Measurements from ENCODE around the gene NKX1-1. TPM values are rescaled to one million over a fixed set of nuclear protein-coding genes. Genes with fewer than 3 reads are reported as not detected.

Gene NKX1-1
- total RNA-seq, 4 donors from 2014 or later = not detected

GRCh38 chr4:1371176-1372165, 34.8 kb downstream of the NKX1-1 start:
- DNase-seq (ENCODE audit: low spot score in 2 of 2) = peak in 1 of 2 donors; percentile 26
- H3K4me1 ChIP-seq = no peaks in the 10 kb centered on the region
- 94% methylated on average over 28 of the region's 28 CpGs for WGBS
- H3K36me3 ChIP-seq = peaks cover 73% of the 10 kb centered on the region
- no peaks in the 10 kb centered on the region for H3K9me3 ChIP-seq
- H3K4me3 ChIP-seq = no peak overlapping the region
- TF ChIP-seq EP300 (IDR thresholded peaks at IDR 0.05) (no peak), POLR2A (IDR thresholded peaks at IDR 0.05) (no peak), POLR2AphosphoS5 (IDR thresholded peaks at IDR 0.05) (no peak), CTCF (IDR thresholded peaks at IDR 0.05) (no peak)
- no peak overlapping the region for H3K27ac ChIP-seq
- H3K27me3 ChIP-seq = no peaks in the 10 kb centered on the region

GRCh38 chr4:1370321-1371124, 35.7 kb downstream of the NKX1-1 start:
- no peak for TF ChIP-seq POLR2AphosphoS5 (IDR thresholded peaks at IDR 0.05)
- no peak for TF ChIP-seq EP300 (IDR thresholded peaks at IDR 0.05)
- TF ChIP-seq POLR2A (IDR thresholded peaks at IDR 0.05) = no peak
- no peak for TF ChIP-seq CTCF (IDR thresholded peaks at IDR 0.05)
- no peak overlapping the region for H3K4me3 ChIP-seq
- no peak overlapping the region for H3K27ac ChIP-seq
- DNase-seq (ENCODE audit: low spot score in 2 of 2) = peak in 1 of 2 donors; percentile 57
- 86% methylated on average over 14 of the region's 29 CpGs for WGBS
- H3K27me3 ChIP-seq = no peaks in the 10 kb centered on the region
- H3K4me1 ChIP-seq = peaks cover 4% of the 10 kb centered on the region
- peaks cover 73% of the 10 kb centered on the region for H3K36me3 ChIP-seq
- H3K9me3 ChIP-seq = no peaks in the 10 kb centered on the region

- Histone ChIP-seq H3K27ac (no peak overlapping the region), H3K4me1 (peaks cover 9% of the 10 kb centered on the region), H3K27me3 (no peaks in the 10 kb centered on the region), H3K4me3 (no peak overlapping the region), H3K9me3 (no peaks in the 10 kb centered on the region), H3K36me3 (peaks cover 70% of the 10 kb centered on the region)
- no peak for TF ChIP-seq EP300 (IDR thresholded peaks at IDR 0.05)
- no peak for TF ChIP-seq CTCF (IDR thresholded peaks at IDR 0.05)
- no peak for TF ChIP-seq POLR2AphosphoS5 (IDR thresholded peaks at IDR 0.05)
- no peak for TF ChIP-seq POLR2A (IDR thresholded peaks at IDR 0.05)
- 91% methylated on average over 22 of the region's 22 CpGs for WGBS
- peak in 1 of 2 donors; percentile 36 for DNase-seq (ENCODE audit: low spot score in 2 of 2)
Measured at GRCh38 chr4:1369479-1370079, 36.7 kb downstream of the NKX1-1 start.

- Histone ChIP-seq H3K27ac (no peak overlapping the region), H3K4me1 (peaks cover 10% of the 10 kb centered on the region), H3K9me3 (no peaks in the 10 kb centered on the region), H3K4me3 (no peak overlapping the region), H3K27me3 (no peaks in the 10 kb centered on the region), H3K36me3 (peaks cover 64% of the 10 kb centered on the region)
- WGBS = 87% methylated on average over 7 of the region's 18 CpGs
- TF ChIP-seq POLR2AphosphoS5 (IDR thresholded peaks at IDR 0.05) (no peak), EP300 (IDR thresholded peaks at IDR 0.05) (no peak), POLR2A (IDR thresholded peaks at IDR 0.05) (no peak), CTCF (IDR thresholded peaks at IDR 0.05) (no peak)
- no peak for DNase-seq (ENCODE audit: low spot score in 2 of 2)
Measured at GRCh38 chr4:1369091-1369450, 37.2 kb downstream of the NKX1-1 start.

Data from suprapubic skin (tissue), 4 donors.